ENCODE data around the gene WARS2. TPM values are rescaled to one million over a fixed set of nuclear protein-coding genes. Genes with fewer than 3 reads are reported as not detected.

Gene WARS2
- total and polyA plus RNA-seq, 2 of the 8 experiments (the other 6 are each of a cell fraction or from before 2014, with no cell fraction given), result 4.3 to 12.9 TPM

DNA sequence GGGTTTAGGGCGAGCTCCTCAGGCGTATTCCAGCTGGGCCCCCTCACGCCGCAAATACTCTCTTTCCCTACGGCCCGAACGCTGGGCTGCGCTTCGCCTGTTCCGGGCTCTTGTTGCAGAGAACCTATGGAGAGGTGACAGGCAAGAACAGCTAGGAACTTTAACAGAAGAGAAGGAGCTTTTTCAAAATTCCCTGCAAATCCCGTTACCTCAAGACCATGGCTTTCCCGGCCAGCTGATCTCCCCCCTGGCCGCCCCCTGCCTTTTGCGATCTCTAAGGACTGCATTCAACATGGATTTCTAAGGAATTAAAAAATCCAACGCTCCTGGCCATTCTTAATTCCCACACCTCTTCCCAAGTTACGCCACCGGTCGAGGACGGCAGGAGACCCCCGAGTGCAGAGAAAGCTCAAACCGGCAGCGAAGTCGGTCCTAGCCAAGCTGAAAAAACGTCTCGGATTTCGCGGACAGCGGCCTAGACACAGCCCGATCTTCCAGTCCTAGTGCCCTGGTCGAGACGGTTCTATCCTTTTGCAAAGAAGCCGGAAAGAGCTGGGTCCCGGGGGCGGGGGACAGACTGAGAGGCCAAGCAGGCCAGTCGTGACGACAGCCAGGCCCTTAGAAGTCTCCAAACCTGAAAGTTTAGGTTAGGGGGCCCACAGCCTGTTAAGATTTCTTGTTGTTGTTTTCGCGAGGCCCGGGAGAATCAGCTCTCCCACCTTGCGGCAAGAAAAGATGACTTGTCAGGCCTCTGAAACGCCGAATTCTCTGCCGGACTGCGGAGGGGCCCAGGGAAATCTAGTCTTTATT lies 151.2 kb downstream of the WARS2 start:
- peaks cover 6 to 14% of the 10 kb centered on the region in 2 experiments for H4K20me1 ChIP-seq (replicated peaks in 1 of 2; ENCODE audit: control insufficient read depth in 1 of 2, insufficient read depth in 2 of 2, low read length in 2 of 2)
- H3K9me3 ChIP-seq (ENCODE audit: insufficient read depth in 2 of 2, low read depth in 1 of 2, low read length in 1 of 2), result no peaks in the 10 kb centered on the region; a peak in 1 of 4 replicates
- H2AFZ ChIP-seq (ENCODE audit: low read length), result peak overlapping the region; percentile 36; the same call in 1 of the 2 replicates
- peak overlapping the region; percentile 2 to 60 (median 36); a peak in 6 of 8 replicates for H3K4me3 ChIP-seq (ENCODE audit: extremely low read depth in 1 of 4, insufficient read depth in 2 of 4, low read depth in 3 of 4, low read length in 4 of 4)
- no peak overlapping the region for H2BK120ac ChIP-seq (replicated peaks; ENCODE audit: low read depth, low read length)
- DNase-seq (ENCODE audit: low read depth in 1 of 2, low spot score in 2 of 2) (peak in 1 of 2 experiments; percentile 67), FAIRE-seq (no peak)
- H3K14ac ChIP-seq (ENCODE audit: insufficient read length), result no peak overlapping the region
- peak overlapping the region; percentile 62 to 83 for H3K4me2 ChIP-seq (ENCODE audit: insufficient read depth in 1 of 2, low read depth in 2 of 2, low read length in 2 of 2)
- TF ChIP-seq ASH2L (IDR thresholded peaks at IDR 0.05; ENCODE audit: low read length), result peak; percentile 30
- peak; percentile 28 for TF ChIP-seq KDM4A (IDR thresholded peaks at IDR 0.05; ENCODE audit: low read depth, low read length, severe bottlenecking)
- TF ChIP-seq RNF2 (IDR thresholded peaks at IDR 0.05; ENCODE audit: borderline replicate concordance, low read depth, low read length, missing control alignments, poor library complexity, severe bottlenecking), result peak; percentile 77
- TF ChIP-seq RXRA (IDR thresholded peaks at IDR 0.05; ENCODE audit: insufficient read depth, low read depth, low read length), result no peak
- peak; percentile 88 for TF ChIP-seq EZH2 (IDR thresholded peaks at IDR 0.05; ENCODE audit: low read depth, low read length, severe bottlenecking)
- TF ChIP-seq CREB1 (IDR thresholded peaks at IDR 0.05), result no peak
- no peak for TF ChIP-seq HDAC6 (IDR thresholded peaks at IDR 0.05; ENCODE audit: low read depth, low read length)
- peak; percentile 96 for TF ChIP-seq SUZ12 (IDR thresholded peaks at IDR 0.05; ENCODE audit: low read length)
- H3K9ac ChIP-seq (replicated peaks in 1 of 4; ENCODE audit: extremely low read depth in 1 of 4, low read depth in 3 of 4, low read length in 3 of 4), result no peak overlapping the region
- H4K91ac ChIP-seq (replicated peaks; ENCODE audit: insufficient read length, low read length), result no peak overlapping the region
- peaks cover 84 to 100% (median 100%) of the 10 kb centered on the region in 4 experiments for H3K27me3 ChIP-seq (replicated peaks in 1 of 4; ENCODE audit: control insufficient read depth in 3 of 4, extremely low read depth in 1 of 4, insufficient read depth in 3 of 4, low read length in 3 of 4)
- peaks cover 5% of the 10 kb centered on the region; the same call in 1 of the 2 replicates for H3K23me2 ChIP-seq (ENCODE audit: low read depth, low read length)
- H3K18ac ChIP-seq (ENCODE audit: extremely low read depth, low read length), result peak overlapping the region; percentile 60
- no peaks in the 10 kb centered on the region for H3K79me1 ChIP-seq (ENCODE audit: low read depth, low read length)
- no peaks in the 10 kb centered on the region for H3K79me2 ChIP-seq (ENCODE audit: control insufficient read depth in 1 of 2, insufficient read depth in 2 of 2, low read length in 2 of 2)
- no peak overlapping the region for H4K8ac ChIP-seq (ENCODE audit: extremely low read depth, insufficient read depth, low read length)
- no peak overlapping the region for H3K56ac ChIP-seq (replicated peaks; ENCODE audit: insufficient read length, low read depth, low read length)
- no peak overlapping the region for H2BK15ac ChIP-seq (ENCODE audit: low read length)
- WGBS, 2 experiments (ENCODE audit: extremely low coverage in 1 of 2, insufficient coverage in 1 of 2, insufficient read length in 1 of 2, insufficient replicate concordance in 2 of 2, low coverage in 1 of 2, low lambda C conversion rate in 2 of 2, missing lambda C conversion rate in 1 of 2), result 3% methylated on average over 37 of the region's 44 CpGs; no CpG with 5 or more reads in 1 of the 2 experiments
- ChIA-PET CTCF (ENCODE audit: partially characterized antibody) (interaction anchor here (0.6 to 3.0 kb wide), 9 partner anchors 11 to 766 kb away, joined by 3 to 13 read pairs (median 4); no protein-coding TSS in a partner anchor), POLR2A (ENCODE audit: partially characterized antibody) (interaction anchor here (0.8 to 2.7 kb wide), 6 partner anchors 9 to 287 kb away, joined by 3 to 7 read pairs (median 3); no protein-coding TSS in a partner anchor)
- peaks cover 0 to 2% (median 0%) of the 10 kb centered on the region in 4 experiments; a peak in 1 of 8 replicates for H3K36me3 ChIP-seq (ENCODE audit: control insufficient read depth in 2 of 4, insufficient read depth in 4 of 4, low read length in 3 of 4)
- H3K23ac ChIP-seq (ENCODE audit: insufficient read length), result no peak overlapping the region
- peak overlapping the region; percentile 72; the same call in 1 of the 2 replicates for H2BK20ac ChIP-seq (ENCODE audit: low read length)
- H3K4ac ChIP-seq (replicated peaks; ENCODE audit: insufficient read length, low read depth, low read length), result no peak overlapping the region
- no peak overlapping the region for H4K5ac ChIP-seq (ENCODE audit: insufficient read length, low read depth, low read length)
- H2AK5ac ChIP-seq (ENCODE audit: low read depth, low read length), result no peak overlapping the region
- no peak overlapping the region; the same call in 1 of the 2 replicates for H2BK5ac ChIP-seq (ENCODE audit: low read depth, low read length)
- H3K27ac ChIP-seq (ENCODE audit: low read depth, low read length), result no peak overlapping the region
- peaks cover 13 to 55% (median 28%) of the 10 kb centered on the region in 4 experiments for H3K4me1 ChIP-seq (replicated peaks in 1 of 4; ENCODE audit: control insufficient read depth in 3 of 4, insufficient read depth in 4 of 4, low read length in 3 of 4)
- H2BK12ac ChIP-seq (ENCODE audit: low read depth, low read length), result 0 out of 2 replicates have a peak overlapping the region, but pooled peaks have one; percentile 95

Measured in H1 (cell line).